Endometrial microvascular endothelial cells (primary cell): Measurements from ENCODE around the gene SEPTIN12. TPM values are rescaled to one million over a fixed set of nuclear protein-coding genes. Genes with fewer than 3 reads are reported as not detected.

Source experiments
- in situ Hi-C: cut with HindIII; loops from 2 replicates; pipeline ENCODE4 v1.10.0; 2017; ENCODE audit warnings: low sequenced_read_pairs, low pct_unique_long_range_greater_than_20kb; ENCODE audit errors: inconsistent ontology term
- total RNA-seq: library from RNA; depleted of rRNA; stranded (reverse); fragments of >200 nt; gene quantifications from one replicate; pipeline ENCODE4 v1.2.3, GENCODE V29; 2015; ENCODE audit errors: inconsistent ontology term

The SEPTIN12 gene
- total RNA-seq, 1 donor from 2014 or later, result not detected

- in situ Hi-C loops, result no loop called here
Measured at GRCh38 chr16:4803898-4804762, 16.0 kb upstream of the SEPTIN12 start.

- in situ Hi-C loops, result no loop called here
Measured at GRCh38 chr16:4803401-4803844, 15.3 kb upstream of the SEPTIN12 start.

DNA sequence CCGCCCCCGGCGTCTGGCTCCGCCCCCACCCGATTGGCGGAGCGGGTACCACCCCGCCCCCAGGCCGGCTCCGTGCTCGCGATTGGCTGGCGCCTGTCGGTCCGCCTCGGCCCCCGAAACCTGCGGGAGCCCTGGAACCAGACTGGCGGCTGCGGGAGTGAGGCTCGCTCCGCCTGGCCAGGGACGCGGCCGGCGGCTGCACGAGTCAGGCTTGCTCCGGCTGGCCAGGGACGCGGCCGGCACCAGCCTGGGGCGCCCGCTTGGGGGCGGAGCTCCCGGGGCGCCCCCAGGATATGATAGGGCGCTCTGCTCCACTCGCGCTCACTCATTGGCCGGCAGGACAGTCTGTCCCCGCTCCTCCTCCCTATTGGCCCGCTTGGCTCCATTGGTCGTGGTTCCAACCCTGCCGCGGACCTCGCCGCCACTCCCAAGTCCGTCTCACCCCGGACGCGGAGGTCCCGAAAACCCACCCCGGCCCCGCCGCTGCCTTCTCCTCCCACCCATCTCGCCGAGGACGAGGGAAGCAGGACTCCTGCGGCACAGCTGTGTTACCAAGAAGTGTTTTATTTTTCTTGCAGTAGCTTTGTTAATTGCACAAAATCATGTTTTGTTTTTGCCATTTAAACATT lies 14.6 kb upstream of the SEPTIN12 start:
- in situ Hi-C loops, result no loop called here

GRCh38 chr16:4801962-4802658 lies 14.0 kb upstream of the SEPTIN12 start, which contains the start of gene ROGDI:
TSS of gene ROGDI (minus strand) at chr16:4802633. CDS start at chr16:4802571, 62 bp downstream.
- in situ Hi-C loops, result no loop called here

DNA sequence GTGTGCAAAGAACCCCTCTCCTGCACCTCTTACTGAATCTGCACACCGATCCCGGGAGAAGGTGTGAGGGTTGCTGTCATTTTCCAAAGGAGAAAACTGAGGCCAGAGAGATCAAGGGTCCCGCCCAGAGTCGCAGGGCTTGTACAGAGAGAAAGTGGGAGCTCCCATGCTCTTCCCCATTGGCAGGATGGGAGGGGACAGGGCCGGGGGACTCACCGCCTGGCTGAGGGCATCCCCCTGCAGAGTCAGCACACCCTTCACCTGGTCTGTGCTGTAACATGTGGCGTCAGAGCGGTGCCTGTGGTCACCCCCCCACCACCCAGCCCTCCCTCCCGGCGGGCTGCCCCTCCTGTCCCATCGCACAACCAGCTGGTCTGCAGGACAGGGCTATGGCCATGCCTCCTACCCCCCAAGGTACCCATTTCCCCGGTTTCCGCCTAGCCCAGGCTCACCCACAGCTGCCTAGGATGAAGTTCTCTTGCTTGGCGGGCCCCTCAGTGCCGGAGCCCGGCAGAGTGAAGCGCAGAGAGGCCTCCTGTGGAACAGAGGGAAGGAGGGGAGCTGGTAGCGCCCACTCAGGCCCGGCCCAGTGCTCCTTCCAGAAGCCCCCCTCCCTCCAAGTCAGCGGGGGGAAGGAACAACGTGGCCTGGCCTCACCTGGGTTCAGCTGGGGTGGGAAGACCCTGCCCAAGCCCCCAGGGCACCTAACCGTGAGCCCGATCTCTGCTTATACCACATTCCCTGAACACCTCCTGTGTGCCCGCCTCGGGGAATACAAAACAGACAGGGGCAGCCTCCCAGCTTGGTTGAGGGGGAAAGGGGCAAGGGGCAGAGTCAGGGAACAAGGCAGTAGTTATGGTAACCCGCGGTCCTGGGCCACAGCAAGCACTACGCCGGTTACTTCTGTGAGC lies 13.2 kb upstream of the SEPTIN12 start:
- in situ Hi-C loops, result no loop called here

GRCh38 chr16:4800290-4801041 lies 12.3 kb upstream of the SEPTIN12 start:
- in situ Hi-C loops, result no loop called here

DNA sequence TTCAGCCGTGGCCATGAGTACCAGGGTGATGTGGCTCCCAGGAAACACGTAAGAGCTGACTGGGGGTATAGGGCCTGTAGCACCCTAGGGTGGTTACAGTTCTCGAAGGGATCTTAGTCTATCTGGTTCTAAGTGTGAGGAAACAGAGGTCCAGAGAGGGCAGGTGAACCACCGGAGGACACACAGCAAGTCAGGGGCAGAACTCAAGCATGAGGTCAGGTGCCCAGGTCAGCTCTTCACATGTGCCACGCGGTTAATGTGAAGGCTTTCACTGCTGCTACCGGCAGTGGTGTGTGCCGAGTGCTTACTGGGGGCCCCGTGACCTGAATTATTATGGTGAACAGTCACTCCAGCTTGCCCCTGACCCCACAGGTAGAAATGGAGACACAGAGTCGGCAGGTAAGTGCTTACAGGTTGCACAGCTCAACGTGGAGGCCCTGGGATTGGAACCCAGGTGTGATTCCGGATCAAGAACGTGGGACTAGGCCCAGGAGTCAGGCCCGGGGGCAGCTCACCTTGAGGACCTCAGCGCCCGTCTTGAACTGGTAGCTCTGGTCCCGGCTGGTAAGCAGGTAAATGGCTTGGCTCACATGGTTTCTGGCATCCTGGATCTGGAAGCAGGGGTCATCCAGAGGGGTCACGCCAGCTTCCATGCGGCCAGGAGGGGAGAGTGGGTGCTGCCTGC lies 11.2 kb upstream of the SEPTIN12 start:
- in situ Hi-C loops, result no loop called here

GRCh38 chr16:4798456-4798855 lies 10.3 kb upstream of the SEPTIN12 start:
- in situ Hi-C loops, result no loop called here

DNA sequence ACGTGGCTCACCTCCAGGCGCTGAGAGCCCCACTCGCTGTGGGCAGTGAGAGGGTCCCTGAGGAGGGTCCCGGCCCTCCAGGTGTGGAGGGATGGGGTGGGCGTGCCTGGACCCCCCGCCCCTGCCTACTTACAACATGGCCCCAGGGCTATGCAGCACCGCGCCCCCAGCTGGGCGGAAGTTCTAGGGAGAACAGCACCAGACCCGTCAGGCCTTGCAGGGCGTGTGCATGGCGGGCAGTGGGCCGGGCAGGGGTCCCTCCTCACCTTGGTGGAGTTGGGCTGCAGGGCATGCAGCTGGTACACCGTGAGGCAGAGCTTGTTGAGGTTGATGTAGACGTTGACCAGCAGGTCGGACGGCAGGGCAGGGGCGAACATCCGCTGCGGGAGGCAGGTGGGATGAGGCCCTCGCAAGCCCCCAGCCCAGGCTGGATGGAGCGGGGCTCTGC lies 9.7 kb upstream of the SEPTIN12 start:
- in situ Hi-C loops, result no loop called here

GRCh38 chr16:4796982-4797804 lies 9.0 kb upstream of the SEPTIN12 start:
- in situ Hi-C loops, result no loop called here

GRCh38 chr16:4795828-4796572 lies 7.9 kb upstream of the SEPTIN12 start:
- in situ Hi-C loops, result no loop called here

- in situ Hi-C loops, result no loop called here
Measured at GRCh38 chr16:4795181-4795827, 7.2 kb upstream of the SEPTIN12 start, which contains the start of gene SMIM22. TSS of gene SMIM22 (plus strand) at chr16:4795369. CDS start at chr16:4795735, 366 bp downstream.

DNA sequence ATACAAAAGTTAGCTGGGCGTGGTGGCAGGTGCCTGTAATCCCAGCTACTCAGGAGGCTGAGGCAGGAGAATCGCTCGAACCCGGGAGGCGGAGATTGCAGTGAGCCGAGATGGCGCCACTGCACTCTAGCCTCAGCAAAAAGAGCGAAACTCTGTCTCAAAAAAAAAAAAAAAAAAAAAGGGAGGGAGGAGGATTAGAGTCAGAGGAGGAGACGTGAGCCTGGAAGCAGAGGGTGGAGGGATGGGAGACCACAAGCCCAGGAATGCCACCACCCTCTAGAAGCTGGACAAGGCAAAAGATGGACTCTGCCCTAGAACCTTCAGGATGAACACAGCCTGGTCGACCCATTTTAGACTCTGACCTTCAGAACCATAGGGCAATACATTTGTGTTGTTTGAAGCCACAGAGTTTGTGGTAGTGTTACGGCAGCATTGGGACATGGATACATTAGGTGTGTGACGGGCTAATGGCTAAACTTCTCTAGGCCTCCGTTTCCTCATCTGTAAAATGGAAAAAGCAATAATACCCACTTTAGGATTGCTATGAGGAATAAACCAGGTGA lies 4.9 kb upstream of the SEPTIN12 start:
- in situ Hi-C loops, result no loop called here

- in situ Hi-C loops, result no loop called here
Measured at GRCh38 chr16:4790871-4791270, 2.7 kb upstream of the SEPTIN12 start.

- in situ Hi-C loops, result no loop called here
Measured at GRCh38 chr16:4790261-4790660, 2.1 kb upstream of the SEPTIN12 start.
